DOHH2 (cell line): ENCODE data around the gene SP1.

ENCODE experiments used
- H3F3A ChIP-seq: fragments of 200-600 bp; sonication (generic), shearing (Covaris generic); 2 replicates; pipeline ENCODE4 v1.6.0; 2016; ENCODE audit warnings: antibody characterized with exemption, mild to moderate bottlenecking; ENCODE audit not compliant: control insufficient read depth, insufficient read depth
- H3K27ac ChIP-seq: fragments of 200-600 bp; sonication (generic); 2 replicates; pipeline ENCODE4 v1.5.1; 2014; ENCODE audit warnings: low read depth, mild to moderate bottlenecking, low read length, moderate library complexity
- H3K27me3 ChIP-seq: fragments of 200-600 bp; sonication (generic); 2 replicates; pipeline ENCODE4 v1.6.1; 2014; ENCODE audit warnings: mild to moderate bottlenecking, low read length, mixed read lengths; ENCODE audit not compliant: control insufficient read depth
- H3K36me3 ChIP-seq: fragments of 200-600 bp; sonication (generic); 2 replicates; pipeline ENCODE4 v1.6.1; 2014; ENCODE audit warnings: mild to moderate bottlenecking, low read length, moderate library complexity, mixed read lengths; ENCODE audit not compliant: control insufficient read depth
- H3K4me1 ChIP-seq: fragments of 200-600 bp; sonication (generic); 2 replicates; pipeline ENCODE4 v1.6.1; 2014; ENCODE audit warnings: mild to moderate bottlenecking, low read length, mixed read lengths; ENCODE audit not compliant: control insufficient read depth
- H3K4me2 ChIP-seq: fragments of 200-600 bp; sonication (generic); 2 replicates; pipeline ENCODE4 v1.6.0; 2014; ENCODE audit warnings: mild to moderate bottlenecking, low read length, moderate library complexity
- H3K4me3 ChIP-seq: fragments of 200-600 bp; sonication (generic); 2 replicates; pipeline ENCODE4 v1.5.1; 2014; ENCODE audit warnings: mild to moderate bottlenecking, low read length, mixed read lengths
- H3K79me2 ChIP-seq: fragments of 200-600 bp; sonication (generic); 2 replicates; pipeline ENCODE4 v1.6.1; 2014; ENCODE audit warnings: mild to moderate bottlenecking, low read length, mixed read lengths; ENCODE audit not compliant: control insufficient read depth
- H3K9me2 ChIP-seq: fragments of 200-600 bp; sonication (generic); replicated peaks from 2 replicates; pipeline ENCODE4 v1.6.1; 2014; ENCODE audit warnings: mild to moderate bottlenecking, low read length, mixed read lengths; ENCODE audit not compliant: control insufficient read depth
- H3K9me3 ChIP-seq: fragments of 200-600 bp; sonication (generic); 2 replicates; pipeline ENCODE4 v1.6.1; 2014; ENCODE audit warnings: antibody characterized with exemption, low read length, mixed read lengths; ENCODE audit not compliant: control insufficient read depth, insufficient read depth
- H4K20me1 ChIP-seq: fragments of 200-600 bp; sonication (generic); 2 replicates; pipeline ENCODE4 v1.6.0; 2014; ENCODE audit warnings: low read depth, mild to moderate bottlenecking, antibody characterized with exemption, low read length, moderate library complexity; ENCODE audit not compliant: control insufficient read depth, insufficient read depth
- EZH2phosphoT487 ChIP-seq: fragments of 200-600 bp; sonication (generic); IDR thresholded peaks from 2 replicates; pipeline ENCODE4 v1.6.1; 2017; ENCODE audit warnings: borderline replicate concordance, mild to moderate bottlenecking, antibody characterized with exemption, low read length, moderate library complexity, mixed read lengths
- TF ChIP-seq, protein P1 (sequence below): fragments of 200-600 bp; sonication (generic); IDR thresholded peaks from one replicate; pipeline ENCODE4 v1.5.1; 2014; ENCODE audit warnings: antibody characterized with exemption, mild to moderate bottlenecking, low read depth, low read length; ENCODE audit not compliant: poor library complexity, severe bottlenecking

The SP1 gene

DNA sequence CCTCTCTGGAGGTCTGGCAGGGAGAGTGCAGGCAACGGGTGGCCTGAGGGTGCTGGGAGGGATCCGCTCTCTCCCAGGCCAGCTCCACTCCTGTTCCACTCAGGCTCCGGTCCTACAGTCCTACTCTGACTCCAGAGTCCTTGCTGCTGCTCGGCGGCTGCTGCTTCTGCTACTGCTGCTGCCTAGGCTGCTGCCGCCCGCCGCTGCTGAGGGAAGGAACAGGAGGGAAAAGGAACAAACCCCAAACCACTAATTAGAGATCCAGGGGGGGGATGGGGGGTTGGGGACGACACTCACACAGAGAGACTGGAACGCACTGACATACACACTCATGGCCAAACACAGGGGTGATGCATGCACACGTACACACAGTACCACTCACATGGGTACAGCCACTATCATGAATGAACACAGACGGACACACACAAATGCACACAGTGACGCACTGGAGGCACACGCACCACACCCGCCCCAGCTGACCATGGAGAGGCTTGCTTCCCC, 43.7 kb upstream of the SP1 start, which contains the start of gene SP7:
Gene SP7 (minus strand): TSS at position 174 of the 501 bp plus-strand sequence. CDS start 708 bp downstream, outside the sequence.
- Histone ChIP-seq H3K27me3 (peaks cover 25% of the 10 kb centered on the region), H3K79me2 (no peaks in the 10 kb centered on the region), H3K4me1 (peaks cover 35% of the 10 kb centered on the region), H3F3A (no peaks in the 10 kb centered on the region), H3K9me3 (no peaks in the 10 kb centered on the region), H4K20me1 (no peaks in the 10 kb centered on the region), H3K4me3 (no peak within 1 kb of the TSS), H3K4me2 (peak within 1 kb of the TSS; percentile 22; the same call in 1 of the 2 replicates), H3K36me3 (no peaks in the 10 kb centered on the region), H3K27ac (no peak within 1 kb of the TSS), H3K9me2 (no peaks in the 10 kb centered on the region)
- TF ChIP-seq EZH2phosphoT487 = no peak
- TF ChIP-seq, protein P1, sequence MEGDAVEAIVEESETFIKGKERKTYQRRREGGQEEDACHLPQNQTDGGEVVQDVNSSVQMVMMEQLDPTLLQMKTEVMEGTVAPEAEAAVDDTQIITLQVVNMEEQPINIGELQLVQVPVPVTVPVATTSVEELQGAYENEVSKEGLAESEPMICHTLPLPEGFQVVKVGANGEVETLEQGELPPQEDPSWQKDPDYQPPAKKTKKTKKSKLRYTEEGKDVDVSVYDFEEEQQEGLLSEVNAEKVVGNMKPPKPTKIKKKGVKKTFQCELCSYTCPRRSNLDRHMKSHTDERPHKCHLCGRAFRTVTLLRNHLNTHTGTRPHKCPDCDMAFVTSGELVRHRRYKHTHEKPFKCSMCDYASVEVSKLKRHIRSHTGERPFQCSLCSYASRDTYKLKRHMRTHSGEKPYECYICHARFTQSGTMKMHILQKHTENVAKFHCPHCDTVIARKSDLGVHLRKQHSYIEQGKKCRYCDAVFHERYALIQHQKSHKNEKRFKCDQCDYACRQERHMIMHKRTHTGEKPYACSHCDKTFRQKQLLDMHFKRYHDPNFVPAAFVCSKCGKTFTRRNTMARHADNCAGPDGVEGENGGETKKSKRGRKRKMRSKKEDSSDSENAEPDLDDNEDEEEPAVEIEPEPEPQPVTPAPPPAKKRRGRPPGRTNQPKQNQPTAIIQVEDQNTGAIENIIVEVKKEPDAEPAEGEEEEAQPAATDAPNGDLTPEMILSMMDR = no peak

DNA sequence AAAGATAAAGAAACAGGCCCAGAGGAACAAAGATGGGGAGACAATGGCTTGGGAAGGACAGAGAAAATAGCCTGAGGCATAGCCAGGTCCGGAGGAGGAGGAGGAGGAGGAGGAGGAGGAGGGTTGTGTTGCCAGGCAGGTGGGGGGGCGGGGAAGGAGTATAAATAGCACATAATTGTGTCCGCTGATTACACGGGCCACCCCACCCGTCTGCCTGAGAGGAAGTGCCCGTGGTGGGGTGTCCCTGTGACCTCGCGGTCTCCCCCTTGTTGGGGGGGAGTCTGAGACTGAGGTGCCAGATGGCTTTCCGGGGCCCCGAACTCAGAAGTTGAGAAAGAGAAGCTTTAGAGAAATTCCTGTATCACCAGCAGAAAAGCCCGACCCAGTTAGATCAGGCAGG, 42.0 kb upstream of the SP1 start:
- Histone ChIP-seq H4K20me1 (no peaks in the 10 kb centered on the region), H3K36me3 (no peaks in the 10 kb centered on the region), H3K4me3 (peak overlapping the region; percentile 25; the same call in 1 of the 2 replicates), H3K27me3 (peaks cover 25% of the 10 kb centered on the region), H3K9me3 (no peaks in the 10 kb centered on the region), H3K4me1 (peaks cover 35% of the 10 kb centered on the region), H3K27ac (no peak overlapping the region), H3F3A (peaks cover under 1% of the 10 kb centered on the region; the same call in 1 of the 2 replicates), H3K9me2 (no peaks in the 10 kb centered on the region), H3K79me2 (no peaks in the 10 kb centered on the region), H3K4me2 (peak overlapping the region; percentile 31)
- no peak for TF ChIP-seq EZH2phosphoT487
- TF ChIP-seq, protein P1 = no peak

DNA sequence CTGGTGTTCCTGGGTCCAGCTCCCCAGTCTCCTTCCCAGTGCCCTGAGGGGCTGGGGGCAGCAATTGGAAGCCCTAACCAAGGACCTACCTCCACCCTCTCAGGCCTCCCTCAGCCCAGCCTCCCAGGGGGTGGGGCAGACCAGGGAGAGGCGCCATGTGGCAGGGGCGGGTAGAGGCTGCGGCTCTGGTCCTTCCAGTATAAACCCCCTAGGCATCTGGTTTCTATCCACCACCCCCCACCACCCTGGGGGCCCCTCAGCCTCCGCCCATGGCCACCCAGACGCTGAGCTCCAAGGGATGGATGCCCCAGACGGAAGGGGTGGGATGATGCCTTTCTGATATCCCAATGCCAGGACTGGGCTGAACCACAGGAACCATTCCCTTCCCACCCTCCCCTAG, 41.1 kb upstream of the SP1 start:
- Histone ChIP-seq H3F3A (peaks cover 9% of the 10 kb centered on the region), H3K4me2 (no peak overlapping the region), H3K4me3 (no peak overlapping the region), H3K27ac (no peak overlapping the region), H3K27me3 (peaks cover 25% of the 10 kb centered on the region), H3K9me3 (no peaks in the 10 kb centered on the region), H3K79me2 (no peaks in the 10 kb centered on the region), H4K20me1 (no peaks in the 10 kb centered on the region), H3K36me3 (no peaks in the 10 kb centered on the region), H3K9me2 (no peaks in the 10 kb centered on the region), H3K4me1 (peaks cover 41% of the 10 kb centered on the region)
- TF ChIP-seq EZH2phosphoT487 = no peak
- TF ChIP-seq, protein P1 = no peak
